Adrenal gland (tissue), 12 donors: ENCODE measurements around the gene FBXO30. TPM values are rescaled to one million over a fixed set of nuclear protein-coding genes. Genes with fewer than 3 reads are reported as not detected.

Experiments
- DNase-seq, 7 donors: peaks; one replicate each; pipeline ENCODE4 v3.0.0-alpha.2; 2019 to 2020
- H3K27ac ChIP-seq, 5 donors: fragments of 200-600 bp; sonication (generic) in 4 of 5; 1 replicate in 3 of 5; 2 replicates in 2 of 5; pipeline versions ENCODE4 v1.5.1 to v1.8.0; 2016 to 2020; ENCODE audit warnings: mild to moderate bottlenecking in 1 of 5
- H3K27me3 ChIP-seq: fragments of 200-600 bp; 2 replicates; pipeline ENCODE4 v1.8.0; 2021
- H3K36me3 ChIP-seq, 2 donors: fragments of 200-600 bp; replicated peaks in 1 of 2; 1 replicate in 1 of 2; 2 replicates in 1 of 2; pipeline versions ENCODE4 v1.5.1 to v1.8.0; 2018 to 2022
- H3K4me1 ChIP-seq, 2 donors: fragments of 200-600 bp; replicated peaks in 1 of 2; 1 replicate in 1 of 2; 2 replicates in 1 of 2; pipeline versions ENCODE4 v1.5.1 to v1.8.0; 2018 to 2021
- H3K4me3 ChIP-seq, 4 donors: fragments of 200-600 bp; sonication (generic) in 3 of 4; one replicate each; pipeline ENCODE4 v1.5.1; 2016 to 2018
- H3K9me3 ChIP-seq, 3 donors: fragments of 200-600 bp; sonication (generic) in 1 of 3; replicated peaks in 1 of 3; 1 replicate in 2 of 3; 2 replicates in 1 of 3; pipeline versions ENCODE4 v1.5.1 to v1.8.0; 2016 to 2021
- POLR2A ChIP-seq, 2 donors: fragments of 450-650 bp; IDR thresholded peaks; one replicate each; pipeline ENCODE4 v1.6.1; 2017; ENCODE audit warnings: antibody characterized with exemption in 2 of 2, mild to moderate bottlenecking in 2 of 2, moderate library complexity in 1 of 2
- WGBS, 4 donors: extraction: QIAGEN DNeasy Blood & Tissue Kit in 2 of 4; methylation state at CpG; one replicate each; pipeline versions ENCODE4 v1.1.5 to v1.1.7; 2013 to 2017; 5-methylcytosine and 5-hydroxymethylcytosine counted together
- intact Hi-C, 2 donors: fragments of 100-400 bp; cut with DNase I; formaldehyde crosslinking; loops; one replicate each; pipeline versions ENCODE4 v1.14.1 to v1.15.0; 2022 to 2023
- polyA plus RNA-seq, 3 donors: library from polyadenylated mRNA; stranded (reverse); fragments of 200-250 nt in 2 of 3; fragments of 350-450 nt in 1 of 3; fragmentation: Illumina TruSeq in 1 of 3; extraction: RNeasy Lipid Tissue Mini Kit (QIAGEN cat#74804) in 1 of 3; gene quantifications; one replicate each; pipeline ENCODE4 v1.2.3, GENCODE V29; 2013 to 2014
- total RNA-seq, 9 donors: library from RNA; depleted of rRNA in 4 of 9; stranded (reverse); fragments of >200 nt in 4 of 9; fragments of 120-200 nt in 1 of 9; fragmentation: NEBNext Ultra II Directional in 1 of 9; extraction: Animal tissue kit (Norgen Biotek cat#: 25700) in 1 of 9; gene quantifications; one replicate each; pipeline versions ENCODE4 v1.1.0 to v1.2.4, GENCODE V29; 2013 to 2023
- TF ChIP-seq, protein P1 (sequence below), 6 experiments: fragments of 450-650 bp in 4 of 6; fragments of 200-600 bp in 2 of 6; sonication (generic) in 1 of 6; IDR thresholded peaks; 1 replicate in 5 of 6; 2 replicates in 1 of 6; pipeline versions ENCODE4 v1.5.1 to v1.8.0; 2016 to 2021; ENCODE audit warnings: antibody characterized with exemption in 6 of 6, mild to moderate bottlenecking in 2 of 6, moderate library complexity in 1 of 6
- donor health status: healthy with polysubstance abuse.
- donor health status: Bipolar disorder and iron deficiency.
- donor health status: DM: yes; HTN: yes; CAD: no.
- donor health status: DM: no; HTN: no; CAD: no.
- donor health status: DM: no; HTN: no; CAD: no.
- donor health status: DM: yes; HTN: yes; CAD: no.

Gene FBXO30
- total and polyA plus RNA-seq, 12 donors = 3.8 to 13.1 (median 8.3) TPM

- DNase-seq = peak in 1 of 7 donors; percentile 29
- Histone ChIP-seq H3K36me3 (no peaks in the 10 kb centered on the region), H3K4me1 (no peaks in the 10 kb centered on the region), H3K9me3 (no peaks in the 10 kb centered on the region), H3K27me3 (no peaks in the 10 kb centered on the region), H3K4me3 (no peak overlapping the region), H3K27ac (no peak overlapping the region)
- no peak for TF ChIP-seq POLR2A (IDR thresholded peaks at IDR 0.05)
- TF ChIP-seq, protein P1, sequence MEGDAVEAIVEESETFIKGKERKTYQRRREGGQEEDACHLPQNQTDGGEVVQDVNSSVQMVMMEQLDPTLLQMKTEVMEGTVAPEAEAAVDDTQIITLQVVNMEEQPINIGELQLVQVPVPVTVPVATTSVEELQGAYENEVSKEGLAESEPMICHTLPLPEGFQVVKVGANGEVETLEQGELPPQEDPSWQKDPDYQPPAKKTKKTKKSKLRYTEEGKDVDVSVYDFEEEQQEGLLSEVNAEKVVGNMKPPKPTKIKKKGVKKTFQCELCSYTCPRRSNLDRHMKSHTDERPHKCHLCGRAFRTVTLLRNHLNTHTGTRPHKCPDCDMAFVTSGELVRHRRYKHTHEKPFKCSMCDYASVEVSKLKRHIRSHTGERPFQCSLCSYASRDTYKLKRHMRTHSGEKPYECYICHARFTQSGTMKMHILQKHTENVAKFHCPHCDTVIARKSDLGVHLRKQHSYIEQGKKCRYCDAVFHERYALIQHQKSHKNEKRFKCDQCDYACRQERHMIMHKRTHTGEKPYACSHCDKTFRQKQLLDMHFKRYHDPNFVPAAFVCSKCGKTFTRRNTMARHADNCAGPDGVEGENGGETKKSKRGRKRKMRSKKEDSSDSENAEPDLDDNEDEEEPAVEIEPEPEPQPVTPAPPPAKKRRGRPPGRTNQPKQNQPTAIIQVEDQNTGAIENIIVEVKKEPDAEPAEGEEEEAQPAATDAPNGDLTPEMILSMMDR (IDR thresholded peaks at IDR 0.05) = no peak
- WGBS, 4 donors = 64 to 90% (median 81%) methylated on average over 1 of the region's 1 CpG
- intact Hi-C loops = no loop called here
These were observed 29.9 kb downstream of the FBXO30 start for GRCh38 chr6:145784683-145785082.

DNA sequence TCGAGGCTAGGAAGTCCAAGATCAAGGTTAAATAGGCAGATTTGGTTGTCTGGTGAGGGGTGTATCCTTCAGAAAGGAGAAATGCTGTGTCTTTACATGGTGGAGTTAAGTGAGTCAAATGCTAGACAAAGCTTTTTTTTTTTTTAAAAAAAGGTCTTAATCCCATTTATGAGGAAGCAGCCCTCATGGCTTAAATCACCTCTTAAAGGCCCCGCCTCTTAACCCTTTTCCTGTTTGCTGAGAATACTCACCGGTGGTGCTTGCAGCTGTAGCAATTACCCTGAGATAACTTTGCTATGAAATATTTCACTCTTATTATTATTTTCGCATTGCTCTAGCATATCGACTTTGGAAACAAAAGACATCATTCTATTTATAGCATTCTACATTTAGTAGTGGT is 30.8 kb downstream of the FBXO30 start:
- 85 to 93% (median 90%) methylated on average over 5 of the region's 5 CpGs for WGBS, 4 donors
- H3K27me3 ChIP-seq = no peaks in the 10 kb centered on the region
- H3K36me3 ChIP-seq = no peaks in the 10 kb centered on the region
- DNase-seq = no peak
- no peaks in the 10 kb centered on the region for H3K9me3 ChIP-seq
- H3K27ac ChIP-seq = no peak overlapping the region
- intact Hi-C loops = no loop called here
- no peak overlapping the region for H3K4me3 ChIP-seq
- no peak for TF ChIP-seq POLR2A (IDR thresholded peaks at IDR 0.05)
- TF ChIP-seq, protein P1 (IDR thresholded peaks at IDR 0.05) = no peak
- H3K4me1 ChIP-seq = no peaks in the 10 kb centered on the region

DNA sequence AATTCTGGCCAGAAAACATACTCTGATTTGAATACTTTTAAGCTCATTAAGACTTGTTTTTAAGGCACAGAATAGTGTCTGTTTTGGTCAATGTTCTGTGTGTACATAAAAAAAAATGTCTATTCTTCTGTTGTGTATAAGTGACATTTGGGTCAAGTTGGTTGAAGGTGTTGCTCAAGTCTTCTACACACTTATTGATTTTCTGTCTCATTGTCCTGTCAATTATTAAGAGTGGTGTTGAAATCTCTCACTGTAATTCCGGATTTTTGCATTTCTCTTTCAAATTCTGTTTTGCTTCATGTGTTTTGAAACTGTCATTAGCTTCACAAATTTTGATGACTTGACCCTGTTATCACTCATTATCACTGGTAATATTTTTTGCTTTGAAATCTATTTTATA is 41.7 kb downstream of the FBXO30 start:
- WGBS, 4 donors = 81 to 84% (median 84%) methylated on average over 1 of the region's 1 CpG
- intact Hi-C loops = no loop called here
- H3K27me3 ChIP-seq = no peaks in the 10 kb centered on the region

DNA sequence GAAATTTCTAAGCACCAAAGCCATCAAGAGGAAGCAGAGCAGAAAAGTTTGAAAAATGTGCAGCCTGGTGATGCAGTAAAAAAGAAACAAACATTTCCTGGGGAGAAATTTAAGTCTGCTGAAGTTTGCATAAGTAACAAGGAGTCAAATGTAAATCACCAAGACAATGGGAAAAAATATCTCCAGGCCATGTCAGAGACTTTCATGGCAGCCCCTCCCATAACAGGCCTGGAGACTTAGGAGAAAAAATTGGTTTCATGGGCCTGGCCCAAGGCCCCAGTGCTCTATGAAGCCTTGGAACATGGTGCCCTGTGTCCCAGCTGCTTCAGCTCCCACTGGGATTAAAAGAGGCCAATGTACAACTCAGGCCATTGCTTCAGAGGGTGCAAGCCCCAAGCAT is 49.1 kb downstream of the FBXO30 start:
- intact Hi-C loops = no loop called here
- Histone ChIP-seq H3K27me3 (no peaks in the 10 kb centered on the region), H3K4me1 (no peaks in the 10 kb centered on the region), H3K9me3 (no peaks in the 10 kb centered on the region), H3K36me3 (no peaks in the 10 kb centered on the region), H3K27ac (no peak overlapping the region), H3K4me3 (no peak overlapping the region)
- no peak for DNase-seq
- no peak for TF ChIP-seq POLR2A (IDR thresholded peaks at IDR 0.05)
- TF ChIP-seq, protein P1 (IDR thresholded peaks at IDR 0.05) = no peak

More for the DNA sequence above, 41.7 kb downstream of the FBXO30 start:
- H3K27ac ChIP-seq = no peak overlapping the region
- no peaks in the 10 kb centered on the region for H3K4me1 ChIP-seq
- no peaks in the 10 kb centered on the region for H3K36me3 ChIP-seq
- DNase-seq = no peak
- H3K9me3 ChIP-seq = no peaks in the 10 kb centered on the region
- no peak for TF ChIP-seq POLR2A (IDR thresholded peaks at IDR 0.05)
- TF ChIP-seq, protein P1 (IDR thresholded peaks at IDR 0.05) = no peak
- no peak overlapping the region for H3K4me3 ChIP-seq
